Left forelimb (tissue), 1 donor: ENCODE data around the gene PACSIN3.

Source experiments
- DNase-seq: peaks from one replicate; pipeline ENCODE4 v3.0.0-alpha.2; 2018; ENCODE audit warnings: low spot score

Gene PACSIN3

GRCh38 chr11:47176328-47177228 is 9.7 kb downstream of the PACSIN3 start, which contains the start of gene ARFGAP2:
TSS of gene ARFGAP2 (minus strand) at chr11:47176879. CDS start at chr11:47176853, 26 bp downstream.
- peak; percentile 99 for DNase-seq

GRCh38 chr11:47175746-47176327 is 10.4 kb downstream of the PACSIN3 start:
- no peak for DNase-seq

GRCh38 chr11:47172740-47173336 is 13.4 kb downstream of the PACSIN3 start:
- no peak for DNase-seq

GRCh38 chr11:47171856-47172255 is 14.4 kb downstream of the PACSIN3 start:
- no peak for DNase-seq

- no peak for DNase-seq
Measured at GRCh38 chr11:47171061-47171838, 15.0 kb downstream of the PACSIN3 start.

- DNase-seq: no peak
Measured at GRCh38 chr11:47166368-47166767, 19.9 kb downstream of the PACSIN3 start.

GRCh38 chr11:47165253-47165840 is 20.9 kb downstream of the PACSIN3 start:
- DNase-seq: no peak

GRCh38 chr11:47164321-47164720 is 21.9 kb downstream of the PACSIN3 start:
- DNase-seq: no peak

- DNase-seq: no peak
Measured at GRCh38 chr11:47163898-47164297, 22.3 kb downstream of the PACSIN3 start.

GRCh38 chr11:47163193-47163592 is 23.0 kb downstream of the PACSIN3 start:
- DNase-seq: no peak

- DNase-seq: no peak
Measured at GRCh38 chr11:47162426-47162825, 23.8 kb downstream of the PACSIN3 start.

GRCh38 chr11:47161890-47162289 is 24.3 kb downstream of the PACSIN3 start:
- no peak for DNase-seq

GRCh38 chr11:47161134-47161854 is 24.9 kb downstream of the PACSIN3 start:
- DNase-seq: no peak

GRCh38 chr11:47160753-47161133 is 25.5 kb downstream of the PACSIN3 start:
- DNase-seq: no peak

GRCh38 chr11:47158242-47158641 is 28.0 kb downstream of the PACSIN3 start:
- no peak for DNase-seq

GRCh38 chr11:47157805-47158204 is 28.4 kb downstream of the PACSIN3 start:
- DNase-seq: no peak

GRCh38 chr11:47156951-47157350 is 29.3 kb downstream of the PACSIN3 start:
- no peak for DNase-seq

- no peak for DNase-seq
Measured at GRCh38 chr11:47156333-47156732, 29.9 kb downstream of the PACSIN3 start.

- DNase-seq: no peak
Measured at GRCh38 chr11:47155879-47156278, 30.4 kb downstream of the PACSIN3 start.

GRCh38 chr11:47154616-47155570 is 31.3 kb downstream of the PACSIN3 start:
- DNase-seq: no peak
